HG03342 (cell line): ENCODE results near the gene CREB3L4.
A peak's percentile ranks its signal among the peaks of the same experiment; 100 is the strongest.

Source experiments
- ATAC-seq: cut with Tn5 transposase; IDR thresholded peaks from one replicate; pipeline ENCODE4 v1.9.1; 2021; ENCODE audit warnings: mild to moderate bottlenecking, moderate library complexity; ENCODE audit not compliant: unreplicated experiment

CREB3L4 gene

DNA sequence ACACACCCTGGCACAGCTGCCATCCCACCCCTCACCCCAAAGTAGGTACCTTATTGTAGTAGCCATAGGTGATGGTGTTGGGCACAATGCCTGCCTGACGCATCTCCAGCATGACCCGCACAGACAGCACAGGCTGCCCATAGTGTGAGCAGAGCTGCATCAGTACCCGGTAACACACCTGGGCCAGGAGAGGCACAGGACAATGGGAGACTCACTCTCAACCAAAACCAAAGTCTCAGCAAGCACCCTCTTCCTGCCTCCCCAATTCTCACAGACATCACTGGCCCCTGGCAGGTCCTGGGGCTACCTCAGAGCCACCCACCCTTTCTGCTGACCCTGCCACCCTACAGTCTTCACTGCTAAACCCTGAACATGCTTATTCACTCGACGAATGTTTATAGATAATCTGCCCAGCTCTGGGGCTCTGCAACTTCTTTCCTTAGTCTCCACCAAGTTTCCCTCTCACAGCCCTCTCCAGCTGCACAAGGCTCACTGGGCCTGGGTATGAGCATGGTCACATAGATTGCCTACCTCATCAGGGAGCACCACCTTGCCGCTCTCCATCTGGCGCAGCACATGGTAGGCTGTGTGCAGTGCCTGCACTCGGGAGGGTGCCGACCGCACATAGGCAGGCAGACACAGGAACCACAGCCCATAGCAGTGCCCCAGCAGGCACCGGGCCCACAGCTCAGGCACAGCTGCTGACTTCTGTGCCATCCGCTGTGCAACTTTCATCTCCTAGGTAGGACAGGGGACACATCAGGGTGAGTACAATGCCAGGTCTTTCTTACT lies 31.5 kb upstream of the CREB3L4 start:
- no peak for ATAC-seq

DNA sequence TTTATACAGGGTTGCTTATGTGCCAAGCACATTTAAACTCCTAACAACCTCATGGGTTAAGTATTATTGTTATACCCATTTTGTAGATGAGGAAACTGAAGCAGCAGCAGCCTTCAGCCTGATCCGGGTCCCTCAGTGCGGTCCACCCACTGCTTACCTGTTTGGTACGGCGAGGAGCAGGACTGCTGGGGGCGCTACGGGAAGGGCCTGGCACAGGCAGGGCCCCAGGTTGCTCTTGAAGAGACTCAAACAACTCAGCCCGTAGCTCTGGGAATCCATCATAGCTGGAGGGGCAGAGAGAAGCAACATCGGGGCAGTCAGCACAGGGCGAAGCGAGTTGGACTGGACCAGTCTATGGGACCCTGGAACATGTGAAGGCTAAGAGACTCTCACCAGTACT lies 30.4 kb upstream of the CREB3L4 start:
- no peak for ATAC-seq

DNA sequence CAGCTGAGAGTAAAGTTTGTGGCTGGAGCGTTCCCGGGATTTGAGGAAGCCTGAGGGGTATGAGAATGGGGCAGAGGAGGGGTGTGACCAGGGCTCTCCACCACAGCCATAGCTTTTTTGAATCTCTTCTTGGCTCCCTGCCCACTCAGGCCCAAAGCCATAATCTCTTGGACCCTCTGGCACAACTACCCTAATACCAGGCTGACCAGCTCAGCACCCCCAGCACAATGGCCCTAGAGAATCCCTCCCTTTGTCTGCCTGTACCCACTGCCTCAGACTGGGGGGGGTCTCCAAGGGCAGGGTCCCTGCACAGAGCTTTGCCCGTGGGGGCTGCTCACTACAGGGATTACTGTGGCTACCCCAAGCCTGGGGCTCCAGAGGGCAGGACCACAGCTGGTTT lies 28.7 kb upstream of the CREB3L4 start:
- ATAC-seq = no peak

DNA sequence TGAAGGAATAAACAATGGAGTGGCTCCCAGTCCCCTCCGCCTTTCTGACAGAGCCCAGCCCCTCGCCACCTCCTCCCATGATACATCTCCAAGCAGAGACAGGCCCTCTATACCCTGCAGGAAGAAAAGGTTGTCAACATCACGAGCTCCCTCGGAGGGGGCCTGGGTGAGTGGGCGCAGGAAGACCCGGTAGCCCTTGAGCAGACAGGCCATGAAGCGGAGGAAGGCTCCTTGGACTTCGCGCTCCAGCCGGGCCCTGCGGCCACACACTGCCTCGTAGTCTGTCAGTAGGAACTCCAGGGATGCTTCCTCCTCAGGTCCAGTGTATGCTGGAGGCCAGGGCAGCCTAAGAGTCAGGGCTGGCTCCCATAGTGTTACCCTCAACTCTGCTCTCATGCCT lies 28.2 kb upstream of the CREB3L4 start:
- no peak for ATAC-seq

GRCh38 chr1:153940756-153941155 lies 26.9 kb upstream of the CREB3L4 start:
- no peak for ATAC-seq

DNA sequence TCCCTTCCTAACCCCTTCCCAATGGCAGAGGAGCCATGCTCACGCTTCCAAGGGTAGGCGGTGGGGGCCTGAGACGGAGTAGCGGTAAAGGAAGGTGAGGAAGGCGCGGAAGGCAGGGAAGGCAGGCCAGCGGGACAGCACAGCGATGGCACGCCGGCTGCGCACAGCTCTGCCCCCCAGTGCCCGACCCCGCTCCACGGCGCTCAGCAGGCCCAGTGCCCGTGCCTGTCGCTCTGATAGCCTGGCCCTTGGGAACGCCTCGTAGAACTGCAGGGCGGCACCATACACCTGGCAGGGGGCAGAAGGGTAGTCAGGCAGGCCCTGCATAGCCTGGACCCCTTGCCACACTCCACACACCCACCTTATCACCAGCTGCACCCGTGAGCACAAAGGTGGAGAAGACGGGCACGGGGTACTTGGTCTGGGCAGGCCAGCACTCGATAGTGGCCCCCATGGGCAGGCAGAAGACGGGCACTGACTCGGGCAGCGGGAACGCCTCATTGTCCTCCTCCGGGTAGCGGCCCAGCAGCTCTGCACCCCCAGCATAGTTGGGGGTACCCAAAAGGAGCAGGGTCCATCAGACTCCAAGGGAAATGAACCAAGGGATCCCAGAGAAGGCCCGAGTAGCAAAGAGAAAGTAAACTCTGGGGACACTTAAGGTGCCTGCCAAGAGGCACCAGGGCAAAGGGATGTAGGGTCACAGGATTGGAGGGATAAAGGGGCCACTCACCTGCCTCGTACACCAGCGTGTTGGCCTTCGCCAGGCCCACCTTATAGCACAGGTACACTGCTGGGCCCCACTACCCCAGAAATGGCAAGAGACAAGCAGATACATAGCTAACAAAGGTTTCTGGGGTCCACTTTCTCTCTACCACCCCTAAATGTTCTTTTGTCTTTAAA lies 25.6 kb upstream of the CREB3L4 start:
- ATAC-seq = no peak

GRCh38 chr1:153942766-153943549 lies 24.7 kb upstream of the CREB3L4 start:
- no peak for ATAC-seq

- ATAC-seq = no peak
Observed at GRCh38 chr1:153944005-153944826, 23.5 kb upstream of the CREB3L4 start.

DNA sequence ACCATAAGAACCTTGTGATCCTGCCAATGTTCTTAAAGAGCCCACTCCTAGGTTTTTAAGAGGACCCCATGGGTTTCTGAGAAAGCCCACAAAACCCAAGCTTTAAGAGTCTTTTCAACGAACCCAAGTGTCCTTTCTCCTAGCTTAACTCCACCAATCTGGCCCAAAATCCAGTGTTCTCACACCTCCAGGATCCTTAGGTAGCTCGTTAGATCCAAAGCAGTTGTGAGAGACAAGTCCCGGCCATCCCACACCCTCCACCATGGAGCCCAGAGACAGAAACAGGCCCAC lies 22.9 kb upstream of the CREB3L4 start:
- no peak for ATAC-seq

GRCh38 chr1:153945131-153945794 lies 22.4 kb upstream of the CREB3L4 start:
- ATAC-seq = no peak

DNA sequence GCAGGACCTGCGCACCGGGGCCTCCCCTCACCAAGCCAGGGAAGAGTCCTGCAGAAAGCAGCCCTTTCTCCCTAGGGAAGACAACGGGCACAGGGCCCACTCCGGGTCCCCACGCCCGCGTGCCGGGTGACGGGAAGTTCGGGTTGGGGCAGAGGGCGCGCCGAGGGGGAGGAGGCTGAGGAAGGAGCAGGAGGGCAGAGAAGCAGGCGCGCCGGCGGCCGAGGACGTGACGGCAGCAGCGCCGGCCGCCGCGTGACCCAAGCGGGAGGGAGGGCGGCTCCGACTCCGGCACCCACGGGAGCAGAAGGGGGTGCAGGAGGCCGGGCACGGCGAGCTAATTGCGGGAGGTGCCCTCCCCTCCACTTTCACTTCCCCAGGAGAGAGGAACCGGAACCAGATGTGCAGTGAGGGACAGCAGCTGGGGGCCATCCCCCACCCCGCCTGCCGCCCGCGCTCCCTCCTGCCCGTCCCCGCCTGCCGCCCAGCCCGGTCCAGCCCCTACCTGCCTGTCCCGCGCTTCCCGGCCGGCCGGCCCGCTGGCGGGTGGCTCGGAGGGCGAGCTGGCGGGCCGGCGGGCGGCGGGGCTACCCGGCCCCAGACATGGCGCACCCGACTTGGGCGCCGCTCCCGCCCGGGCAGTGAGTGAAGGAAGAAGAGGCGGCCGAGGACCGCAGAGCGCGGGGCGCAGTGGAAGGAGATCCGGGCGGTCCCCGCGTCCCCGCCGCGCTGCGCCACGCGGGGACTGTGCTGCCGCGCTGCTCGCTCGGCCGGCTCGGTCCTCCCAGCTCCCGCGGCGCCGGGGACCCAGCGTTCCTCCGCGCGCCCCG lies 21.7 kb upstream of the CREB3L4 start:
- ATAC-seq = peak; percentile 67

DNA sequence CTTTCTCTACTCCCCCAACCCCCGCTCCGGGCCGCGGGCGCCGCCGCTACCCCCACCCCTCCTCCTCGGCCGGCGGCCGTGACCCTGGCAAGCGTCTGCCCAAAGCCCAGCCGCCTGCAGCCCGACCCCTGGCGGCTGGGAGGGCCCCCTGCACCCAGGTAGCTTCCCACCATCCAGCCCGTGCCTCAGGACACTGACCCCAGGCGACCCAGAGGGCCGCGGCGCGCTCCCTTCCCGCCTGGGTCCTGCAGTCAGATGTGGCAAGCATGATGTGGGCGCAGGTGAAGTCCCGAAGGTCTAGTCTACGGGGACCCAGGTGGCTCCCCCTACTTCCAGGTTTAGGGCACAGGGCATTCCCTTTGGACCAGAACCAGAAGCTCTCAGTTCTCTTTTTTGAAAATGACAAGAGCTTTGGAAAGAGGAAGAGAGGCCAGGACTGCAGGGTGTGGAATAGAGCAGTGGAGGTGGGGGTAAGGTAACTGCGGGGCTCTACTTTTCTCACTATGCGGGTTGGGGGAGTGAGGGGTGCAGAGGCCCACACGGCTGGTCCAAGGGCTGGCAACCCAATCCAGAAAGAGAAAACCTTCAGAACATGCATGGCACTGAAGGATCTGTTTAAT lies 21.0 kb upstream of the CREB3L4 start, which contains the start of gene DENND4B:
Gene DENND4B (minus strand): TSS at position 97 of the 620 bp plus-strand sequence. CDS start 2,344 bp downstream, outside the sequence.
- ATAC-seq = peak; percentile 52

DNA sequence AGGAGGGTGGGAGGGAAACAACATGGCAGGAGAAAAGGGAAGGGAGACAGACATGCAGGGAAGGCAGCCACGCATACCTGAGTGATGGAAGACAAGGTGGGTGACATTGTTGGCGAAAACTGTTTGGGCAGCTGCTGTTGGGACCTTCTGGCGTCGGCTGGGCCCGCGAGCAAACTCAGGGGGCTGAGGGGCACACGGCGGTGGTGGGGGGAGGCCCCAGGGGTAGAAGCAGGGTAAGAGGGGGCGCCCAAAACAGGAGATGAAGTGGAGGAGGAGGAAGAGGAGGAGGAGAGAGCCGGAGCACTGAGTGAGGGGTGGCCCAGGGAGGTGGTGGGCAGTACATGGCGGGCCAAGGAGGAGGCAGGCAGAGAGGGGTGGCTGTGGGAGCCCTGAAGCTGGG lies 16.5 kb upstream of the CREB3L4 start:
- no peak for ATAC-seq

DNA sequence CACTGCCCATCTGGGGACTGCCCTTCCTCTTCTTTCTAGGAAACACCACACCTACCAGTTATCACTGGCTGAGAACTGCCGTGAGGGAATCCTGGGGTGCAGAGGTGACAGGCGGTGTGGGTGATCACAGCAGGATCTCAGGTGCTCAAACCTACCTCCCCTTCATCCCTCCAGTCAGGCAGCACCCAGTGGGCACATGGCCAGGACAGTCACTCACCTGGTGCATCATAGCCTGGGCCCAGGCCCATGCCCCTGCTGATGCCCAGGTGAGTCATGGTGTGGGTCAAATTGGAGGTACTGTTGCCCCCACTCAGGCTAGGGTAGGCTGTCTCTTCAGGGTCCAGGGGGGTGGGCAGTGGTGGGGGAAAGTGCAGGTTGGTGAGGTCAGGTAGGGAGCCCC lies 15.9 kb upstream of the CREB3L4 start:
- ATAC-seq = no peak

GRCh38 chr1:153953859-153954365 lies 13.8 kb upstream of the CREB3L4 start:
- no peak for ATAC-seq

DNA sequence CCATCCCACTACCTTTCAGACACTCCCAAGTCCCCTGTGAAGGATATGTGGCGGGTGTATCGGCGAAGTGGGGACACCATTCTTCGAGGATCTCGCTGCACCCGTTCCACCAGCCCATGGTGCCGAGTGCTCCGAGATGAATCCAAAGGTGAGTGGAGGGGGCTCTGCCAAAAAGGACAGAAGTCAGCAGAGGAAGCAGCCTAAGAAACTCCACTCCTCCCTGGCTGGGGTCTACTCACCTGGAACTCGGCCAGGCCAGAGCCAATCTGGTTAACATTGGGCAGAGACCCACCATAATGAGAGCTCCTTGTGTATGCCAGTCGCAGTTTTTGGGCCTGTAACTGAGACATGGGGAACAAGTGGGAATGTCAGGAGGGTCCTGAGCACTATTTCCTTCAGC lies 12.9 kb upstream of the CREB3L4 start:
- ATAC-seq = no peak

DNA sequence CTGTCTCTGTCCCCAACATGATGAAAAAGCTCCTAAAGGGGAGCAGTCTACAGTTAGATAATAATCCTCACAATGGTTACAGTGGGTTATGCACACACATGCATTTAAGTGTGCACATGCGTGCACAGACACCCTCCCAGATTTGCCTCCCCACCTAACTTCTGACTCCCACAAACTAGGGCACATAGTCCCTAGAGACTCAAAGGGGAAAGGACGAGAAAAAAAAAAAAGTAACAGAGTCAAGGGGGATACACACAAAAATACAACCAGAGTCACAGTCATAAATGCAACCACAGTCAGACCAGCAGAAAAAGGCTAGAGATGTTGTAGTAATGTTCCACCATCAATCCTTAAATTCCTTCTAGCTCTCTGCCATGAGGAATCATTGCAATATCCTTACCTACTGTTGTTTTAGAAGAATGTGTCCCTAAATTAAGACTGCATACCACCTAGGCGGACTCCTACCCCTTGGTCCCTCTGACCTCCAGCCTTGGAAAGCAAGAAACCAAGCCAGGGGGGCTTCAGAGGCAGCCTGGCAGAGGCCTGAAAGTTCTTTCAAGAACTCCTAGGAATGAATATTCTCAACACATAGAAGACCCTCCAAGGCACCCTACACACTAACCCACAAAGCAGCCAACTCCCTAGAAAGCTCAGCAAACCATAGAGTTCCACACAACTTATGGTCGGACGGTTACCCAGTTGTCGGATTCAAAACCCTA lies 10.5 kb upstream of the CREB3L4 start:
- no peak for ATAC-seq

GRCh38 chr1:153957744-153958110 lies 10.0 kb upstream of the CREB3L4 start:
- peak; percentile 4 for ATAC-seq
